SKM-1 treated with dmso at 0.1 percent for 144 hours (cell line): ENCODE results near the gene USB1.

Experiments
- DNase-seq: peaks from one replicate; lab custom pipeline; 2025; ENCODE audit not compliant: unreplicated experiment; lab: John Stamatoyannopoulos, UW

USB1 gene

DNA sequence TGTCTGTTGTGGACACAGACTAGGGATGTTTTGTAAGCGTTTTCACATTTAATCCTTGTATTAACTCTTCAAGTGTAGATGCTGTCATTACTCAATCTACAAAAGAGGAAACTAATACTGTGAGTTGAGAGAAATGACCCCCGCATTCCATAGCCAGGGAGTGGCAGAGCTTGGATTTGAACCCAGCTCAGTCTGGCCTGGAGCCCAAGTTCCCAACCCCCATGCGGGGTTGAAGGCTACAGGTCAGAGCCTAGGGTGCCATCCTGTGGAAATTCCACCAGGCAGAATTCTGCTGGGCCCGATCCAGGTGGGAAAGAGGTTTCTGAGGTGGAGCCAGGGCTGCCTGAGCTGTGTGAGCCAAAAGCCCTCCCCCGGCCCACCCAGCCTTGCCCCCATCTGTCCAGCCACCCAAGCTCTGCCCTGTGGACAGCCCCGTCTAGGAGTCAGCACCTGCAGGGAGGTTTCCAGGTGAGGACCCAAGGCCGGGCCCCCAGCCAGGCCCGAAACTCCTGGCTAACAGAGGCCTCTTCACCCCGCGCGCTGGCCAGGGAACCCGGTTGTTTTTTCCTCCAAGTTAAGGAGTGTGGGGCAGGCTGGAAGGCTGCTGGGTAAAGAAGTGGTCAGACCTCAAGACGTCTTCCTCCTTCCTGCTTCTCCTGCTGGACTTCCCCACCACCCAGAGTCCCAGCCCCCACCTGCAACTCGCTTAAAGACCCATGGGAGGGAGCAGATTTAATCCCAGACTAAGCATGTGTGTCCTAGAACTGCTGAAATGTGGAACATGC is 30.0 kb downstream of the USB1 start:
- peak; percentile 20 for DNase-seq

DNA sequence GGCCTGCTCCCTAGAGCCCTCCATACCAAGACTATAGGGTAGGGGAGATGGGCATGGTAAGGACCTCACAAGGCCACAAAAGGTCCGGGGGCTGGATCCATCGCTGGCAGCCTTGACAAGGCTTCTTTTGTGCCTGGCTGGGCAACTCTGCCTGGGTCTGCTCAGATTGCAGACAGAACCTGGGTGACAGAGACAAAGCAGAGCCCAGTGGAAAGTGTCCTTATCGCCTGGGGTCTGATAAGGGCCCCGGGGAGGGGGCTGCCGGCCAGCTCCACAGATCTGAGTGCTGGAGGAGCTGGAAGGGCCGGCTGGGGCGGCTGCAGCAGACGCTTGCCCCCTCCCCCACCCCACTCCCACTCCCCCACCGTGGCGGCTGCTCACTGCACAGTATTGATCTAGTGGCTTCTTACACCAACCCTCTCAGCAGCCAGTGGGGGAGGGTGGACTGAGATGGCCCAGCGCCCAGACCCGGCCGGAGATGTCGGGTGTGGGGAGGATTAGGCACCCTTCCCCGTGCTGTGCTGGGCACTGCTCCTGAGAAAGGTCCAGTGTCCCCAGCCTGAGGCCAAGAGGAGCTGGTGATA is 31.6 kb downstream of the USB1 start:
- DNase-seq: no peak

DNA sequence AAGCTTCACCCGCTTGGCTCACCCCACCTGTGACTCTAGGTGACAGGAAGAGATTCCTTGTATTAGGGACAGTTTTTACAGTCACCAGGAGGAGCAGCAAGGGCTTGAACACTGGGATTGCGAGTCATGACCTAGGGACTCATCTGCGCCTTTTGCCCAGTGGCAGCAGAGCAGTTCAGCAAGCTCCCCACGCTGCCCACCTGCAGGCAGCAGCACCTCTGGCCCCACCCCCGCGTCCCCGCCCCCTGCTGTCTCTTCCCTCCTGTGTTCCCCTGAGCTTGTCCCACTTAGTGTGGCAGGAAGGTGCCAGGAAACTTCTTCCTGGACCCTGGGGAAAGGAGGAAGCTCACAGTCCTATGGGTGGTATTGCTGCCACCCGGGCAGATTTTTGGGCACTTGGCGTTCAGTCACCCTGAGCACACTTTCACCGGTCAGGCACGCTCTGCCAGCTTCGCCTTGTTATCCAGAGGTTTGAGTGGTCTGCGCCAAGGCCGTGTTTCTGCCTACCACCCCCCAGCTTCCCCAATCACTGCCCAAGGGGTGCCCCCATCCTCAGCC is 33.0 kb downstream of the USB1 start:
- DNase-seq: no peak

DNA sequence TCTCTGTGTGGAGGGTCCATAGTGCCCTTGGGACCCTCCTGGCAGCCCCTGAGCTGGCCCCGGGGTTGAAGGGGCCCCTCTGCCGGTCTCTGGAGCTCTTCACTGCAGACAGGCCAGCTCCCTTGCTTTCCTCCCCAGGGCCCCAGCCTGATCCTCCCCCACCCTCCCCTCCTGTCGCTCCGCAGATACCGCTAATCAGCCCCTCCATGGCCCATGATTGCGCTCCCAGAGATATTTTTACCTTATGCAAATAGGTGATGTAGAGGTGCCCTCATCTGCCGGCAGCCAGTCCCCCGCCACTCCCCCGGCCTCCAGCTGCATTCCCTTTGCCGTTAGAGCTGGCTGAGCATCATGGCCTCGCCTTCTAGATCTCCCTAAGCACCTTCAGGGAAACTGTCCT is 33.6 kb downstream of the USB1 start:
- DNase-seq: no peak

DNA sequence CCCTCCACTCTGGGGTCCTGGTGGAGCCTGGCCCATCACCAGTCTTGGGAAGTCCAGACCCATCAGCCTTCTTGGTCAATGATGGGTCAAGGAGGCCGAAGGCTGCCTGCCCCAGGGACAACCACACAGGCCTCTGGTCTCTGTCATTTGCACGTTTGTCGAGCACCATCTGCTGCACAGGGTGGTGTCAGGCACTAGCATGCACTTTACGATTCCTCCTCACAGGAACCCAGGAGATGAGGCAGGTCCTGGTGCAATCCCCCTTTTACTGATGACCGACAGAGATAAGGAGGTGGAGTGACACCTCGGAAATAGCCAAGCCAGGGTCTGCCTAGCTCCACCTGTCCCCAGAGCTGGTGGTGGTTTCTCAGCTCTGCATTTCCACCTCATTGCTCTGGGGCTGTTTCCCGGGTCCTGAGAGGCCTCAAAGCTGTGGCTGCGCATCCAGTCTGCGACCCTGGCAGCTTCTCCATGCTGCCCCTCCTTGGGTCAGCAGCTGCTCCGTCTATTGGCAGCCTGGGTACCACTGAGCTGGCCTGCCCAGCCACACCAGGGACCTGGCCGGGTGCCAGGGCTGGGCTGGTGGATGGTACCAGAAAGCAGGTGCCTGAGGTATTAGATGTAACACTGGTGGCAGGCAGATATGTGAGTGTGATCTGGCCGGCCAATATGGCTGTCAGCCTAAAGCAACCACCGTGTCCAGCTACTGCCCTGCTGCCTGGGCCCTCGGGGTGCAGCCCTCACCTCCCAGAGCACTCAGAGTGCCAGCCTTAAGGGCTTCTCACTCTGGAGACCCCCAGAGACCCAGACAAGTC is 34.4 kb downstream of the USB1 start:
- DNase-seq: no peak

DNA sequence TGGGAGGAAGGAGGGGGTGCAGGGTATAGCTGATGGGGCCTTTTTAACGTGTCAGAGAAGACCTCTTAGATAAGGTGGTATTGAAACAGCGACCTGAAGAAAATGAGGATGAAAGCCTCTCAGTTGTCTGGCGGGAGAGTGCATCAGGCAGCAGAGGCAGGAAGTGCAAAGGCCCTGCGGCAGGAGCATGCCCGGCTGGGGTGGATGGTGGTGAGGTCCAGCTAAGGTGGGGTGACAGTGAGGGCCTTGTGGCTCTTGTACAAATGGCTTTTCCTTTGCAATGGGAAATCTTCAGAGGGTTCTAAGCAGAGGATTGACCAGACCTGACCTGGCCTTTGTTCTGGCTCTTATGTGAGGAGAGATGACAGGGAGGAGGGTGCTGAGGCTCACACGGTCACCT is 35.7 kb downstream of the USB1 start:
- no peak for DNase-seq

DNA sequence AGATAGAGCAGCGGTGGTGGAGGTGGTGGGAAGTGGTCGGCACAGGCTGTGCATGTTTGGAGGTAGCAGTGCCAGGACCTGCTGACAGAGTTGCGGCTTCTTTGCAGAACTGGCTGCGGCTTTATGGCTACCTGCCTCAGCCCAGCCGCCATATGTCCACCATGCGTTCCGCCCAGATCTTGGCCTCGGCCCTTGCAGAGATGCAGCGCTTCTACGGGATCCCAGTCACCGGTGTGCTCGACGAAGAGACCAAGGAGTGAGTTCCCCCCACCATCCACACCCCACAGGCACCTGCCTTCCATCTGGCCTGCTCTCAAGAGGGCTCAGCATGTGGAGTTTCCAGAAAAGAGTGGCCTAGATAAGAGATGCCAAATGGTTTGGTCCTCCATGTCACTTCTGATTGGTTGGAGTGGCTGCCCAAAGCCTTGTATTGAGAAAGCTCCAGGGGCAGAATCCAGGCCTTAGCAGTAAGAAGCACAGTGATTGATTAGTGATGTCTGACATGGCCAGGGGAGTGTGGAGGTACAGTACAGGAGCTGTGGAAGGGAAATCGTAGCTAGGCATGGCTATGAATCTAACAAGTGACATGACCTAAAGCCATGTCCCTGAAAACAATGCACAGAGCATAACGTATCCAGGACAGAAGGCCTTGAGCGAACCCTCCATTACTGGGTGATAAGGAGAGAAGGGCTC is 36.3 kb downstream of the USB1 start:
- DNase-seq: no peak

DNA sequence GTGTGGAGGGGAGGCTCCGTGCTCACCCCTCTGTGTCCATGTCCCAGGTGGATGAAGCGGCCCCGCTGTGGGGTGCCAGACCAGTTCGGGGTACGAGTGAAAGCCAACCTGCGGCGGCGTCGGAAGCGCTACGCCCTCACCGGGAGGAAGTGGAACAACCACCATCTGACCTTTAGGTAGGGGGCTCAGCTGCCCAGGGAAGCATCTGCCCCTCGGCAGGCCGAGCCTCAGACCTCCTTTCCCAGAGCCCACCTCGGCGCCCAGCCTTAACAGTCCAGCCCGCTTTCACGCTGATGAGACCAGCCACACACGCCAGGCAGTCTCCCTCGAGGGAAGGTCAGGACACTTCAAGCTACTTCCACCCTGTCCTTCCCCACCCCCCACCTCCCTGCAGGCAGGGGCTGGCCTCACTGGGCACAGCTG is 37.0 kb downstream of the USB1 start:
- DNase-seq: no peak

DNA sequence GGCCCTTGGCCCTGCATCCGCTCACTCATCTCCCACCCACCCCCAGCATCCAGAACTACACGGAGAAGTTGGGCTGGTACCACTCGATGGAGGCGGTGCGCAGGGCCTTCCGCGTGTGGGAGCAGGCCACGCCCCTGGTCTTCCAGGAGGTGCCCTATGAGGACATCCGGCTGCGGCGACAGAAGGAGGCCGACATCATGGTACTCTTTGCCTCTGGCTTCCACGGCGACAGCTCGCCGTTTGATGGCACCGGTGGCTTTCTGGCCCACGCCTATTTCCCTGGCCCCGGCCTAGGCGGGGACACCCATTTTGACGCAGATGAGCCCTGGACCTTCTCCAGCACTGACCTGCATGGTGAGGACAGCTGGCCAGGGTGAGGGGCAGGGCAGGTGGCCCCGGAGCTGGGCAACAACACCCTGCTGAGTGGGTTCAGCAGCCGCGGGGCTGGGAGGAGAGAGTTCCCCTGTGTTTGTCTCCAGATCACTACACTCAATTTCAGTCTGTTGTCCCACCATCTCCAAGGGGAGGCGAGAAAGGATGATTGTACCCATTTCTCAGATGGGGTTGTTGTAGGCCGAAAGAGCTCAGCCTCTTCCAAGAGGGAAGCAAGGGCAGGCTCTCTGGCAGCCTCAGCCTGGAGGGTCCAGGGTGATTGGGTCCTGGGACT is 38.8 kb downstream of the USB1 start:
- DNase-seq: no peak

DNA sequence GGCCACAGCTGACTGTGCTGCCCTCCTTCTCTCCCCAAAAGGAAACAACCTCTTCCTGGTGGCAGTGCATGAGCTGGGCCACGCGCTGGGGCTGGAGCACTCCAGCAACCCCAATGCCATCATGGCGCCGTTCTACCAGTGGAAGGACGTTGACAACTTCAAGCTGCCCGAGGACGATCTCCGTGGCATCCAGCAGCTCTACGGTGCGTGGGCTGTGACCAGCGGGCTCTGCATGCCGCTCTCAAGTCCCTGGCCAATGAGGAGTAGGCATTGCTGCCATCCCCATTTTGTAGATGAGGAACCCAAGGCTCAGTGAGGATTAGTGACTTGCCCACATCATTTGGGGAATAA is 39.3 kb downstream of the USB1 start:
- DNase-seq: no peak

DNA sequence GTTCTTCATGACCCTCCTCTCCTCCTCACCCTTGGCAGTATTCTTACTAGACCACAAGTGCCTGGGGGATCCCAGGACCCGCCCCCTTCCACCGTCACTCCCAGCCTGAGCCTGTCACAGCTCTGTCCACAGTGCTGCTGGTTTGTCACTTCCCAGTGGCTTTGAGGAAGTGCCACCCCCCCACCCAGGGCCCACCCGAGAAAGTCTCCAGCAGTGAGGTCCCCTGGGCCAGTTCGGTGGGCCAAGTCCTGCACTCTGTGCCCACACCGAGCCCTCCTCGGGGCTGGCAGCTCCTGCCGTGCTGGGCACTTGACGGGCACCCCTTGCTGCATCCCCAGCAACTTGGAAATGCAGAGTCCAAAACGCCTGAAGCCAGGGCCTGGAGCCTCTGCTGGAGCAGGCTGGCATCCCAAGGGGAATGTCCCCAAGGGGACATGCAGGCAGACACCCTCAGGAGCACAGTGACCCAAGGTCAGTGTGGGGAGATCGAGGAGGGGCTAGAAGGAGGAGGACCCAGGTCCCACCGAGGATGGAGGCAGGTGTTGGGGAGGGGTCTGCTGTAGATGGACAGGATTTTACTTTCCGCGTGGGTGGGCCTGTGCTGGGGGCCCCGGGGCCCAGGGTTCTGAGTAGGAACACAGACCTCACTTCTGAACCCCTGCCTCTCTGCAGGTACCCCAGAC is 39.9 kb downstream of the USB1 start:
- no peak for DNase-seq

DNA sequence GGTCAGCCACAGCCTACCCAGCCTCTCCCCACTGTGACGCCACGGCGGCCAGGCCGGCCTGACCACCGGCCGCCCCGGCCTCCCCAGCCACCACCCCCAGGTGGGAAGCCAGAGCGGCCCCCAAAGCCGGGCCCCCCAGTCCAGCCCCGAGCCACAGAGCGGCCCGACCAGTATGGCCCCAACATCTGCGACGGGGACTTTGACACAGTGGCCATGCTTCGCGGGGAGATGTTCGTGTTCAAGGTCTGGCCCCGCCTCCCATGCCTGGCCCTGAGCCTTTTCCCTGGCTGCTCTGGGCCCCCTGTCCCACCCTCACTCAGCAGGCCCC is 40.4 kb downstream of the USB1 start:
- no peak for DNase-seq

DNA sequence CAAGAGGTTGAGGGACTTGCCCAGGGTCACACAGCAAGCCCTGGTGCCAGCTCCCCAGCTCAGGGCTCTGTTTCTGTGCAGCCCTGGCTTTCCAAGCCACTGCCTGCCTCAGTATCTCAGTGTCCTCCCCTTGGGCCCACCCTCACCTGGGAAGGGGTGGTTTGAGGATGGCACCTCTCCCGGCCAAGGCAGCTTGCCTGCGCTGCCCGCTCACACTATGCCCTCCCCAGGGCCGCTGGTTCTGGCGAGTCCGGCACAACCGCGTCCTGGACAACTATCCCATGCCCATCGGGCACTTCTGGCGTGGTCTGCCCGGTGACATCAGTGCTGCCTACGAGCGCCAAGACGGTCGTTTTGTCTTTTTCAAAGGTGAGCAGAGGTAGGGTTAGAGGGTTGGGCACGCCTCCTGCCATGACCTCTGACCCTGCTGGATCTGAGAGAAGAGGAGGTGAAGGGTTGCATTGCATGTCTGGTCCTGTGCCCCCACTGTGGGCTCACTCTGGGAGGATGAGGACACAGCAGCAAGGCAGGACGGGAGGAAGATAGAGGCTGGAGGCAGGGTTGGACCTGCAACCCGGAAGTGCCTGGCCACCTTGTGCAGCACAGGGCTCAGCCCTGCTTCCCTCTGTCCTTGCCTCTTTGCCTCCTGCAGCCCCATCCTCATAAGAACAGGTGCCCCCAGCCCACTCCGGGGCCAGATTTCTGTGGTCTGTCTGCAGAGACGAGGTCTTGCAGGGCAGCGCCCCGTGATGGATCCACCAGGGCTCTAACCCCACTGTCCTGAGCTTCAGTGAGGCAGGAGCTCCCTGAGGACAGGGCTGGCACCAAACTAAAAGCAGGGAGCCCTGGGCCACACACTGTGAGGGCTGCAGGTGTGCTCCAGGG is 41.0 kb downstream of the USB1 start:
- DNase-seq: no peak

DNA sequence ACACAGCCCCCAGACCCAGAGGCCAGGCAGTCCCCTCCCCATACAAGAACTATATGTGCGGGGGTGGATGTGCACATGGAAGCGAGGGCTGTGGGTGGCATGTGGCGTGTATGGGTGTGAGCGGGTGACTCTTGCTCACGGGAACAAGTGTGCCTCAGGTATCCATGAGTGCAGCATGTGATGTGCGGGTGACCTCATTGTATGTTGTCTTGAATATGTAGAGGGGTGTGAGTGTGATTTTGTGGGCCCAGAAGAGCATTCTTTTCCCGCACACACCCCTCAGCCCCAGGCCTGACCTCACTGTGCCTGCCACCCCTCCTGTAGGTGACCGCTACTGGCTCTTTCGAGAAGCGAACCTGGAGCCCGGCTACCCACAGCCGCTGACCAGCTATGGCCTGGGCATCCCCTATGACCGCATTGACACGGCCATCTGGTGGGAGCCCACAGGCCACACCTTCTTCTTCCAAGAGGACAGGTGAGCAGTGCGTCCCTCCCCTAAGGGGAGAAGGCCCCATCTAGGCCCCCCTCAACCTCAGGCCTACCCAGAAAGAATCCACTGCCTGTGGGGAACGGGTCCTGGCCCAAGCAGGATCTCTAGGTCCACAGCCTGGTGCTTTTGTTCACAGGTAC is 41.8 kb downstream of the USB1 start:
- DNase-seq: no peak

DNA sequence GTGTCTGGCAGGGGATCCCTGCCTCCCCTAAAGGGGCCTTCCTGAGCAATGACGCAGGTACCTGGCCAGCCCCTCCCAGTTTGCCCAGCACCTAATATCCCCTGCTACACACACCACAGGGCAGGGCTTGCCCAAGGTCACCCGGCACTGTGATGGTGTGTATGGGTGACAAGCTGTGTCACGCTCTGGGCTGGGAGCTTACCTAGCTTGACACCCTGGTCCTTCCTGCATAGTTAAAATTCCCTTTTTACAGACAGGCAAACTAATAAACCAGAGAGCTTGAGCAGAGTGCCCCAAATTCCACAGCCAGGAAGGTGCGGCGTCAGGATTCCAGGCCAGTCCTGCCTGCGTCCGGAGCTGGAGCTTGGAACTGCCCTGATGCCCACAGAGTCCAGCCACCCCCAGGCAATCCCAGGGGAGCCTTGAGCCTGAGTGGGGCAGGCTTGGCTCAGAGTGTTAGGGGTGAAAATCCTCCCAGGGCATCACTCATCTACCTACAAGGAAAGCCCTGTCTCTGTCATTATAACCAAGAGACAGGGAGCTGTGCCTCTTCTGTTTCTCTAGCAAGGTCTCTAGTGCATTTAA is 42.5 kb downstream of the USB1 start:
- no peak for DNase-seq

DNA sequence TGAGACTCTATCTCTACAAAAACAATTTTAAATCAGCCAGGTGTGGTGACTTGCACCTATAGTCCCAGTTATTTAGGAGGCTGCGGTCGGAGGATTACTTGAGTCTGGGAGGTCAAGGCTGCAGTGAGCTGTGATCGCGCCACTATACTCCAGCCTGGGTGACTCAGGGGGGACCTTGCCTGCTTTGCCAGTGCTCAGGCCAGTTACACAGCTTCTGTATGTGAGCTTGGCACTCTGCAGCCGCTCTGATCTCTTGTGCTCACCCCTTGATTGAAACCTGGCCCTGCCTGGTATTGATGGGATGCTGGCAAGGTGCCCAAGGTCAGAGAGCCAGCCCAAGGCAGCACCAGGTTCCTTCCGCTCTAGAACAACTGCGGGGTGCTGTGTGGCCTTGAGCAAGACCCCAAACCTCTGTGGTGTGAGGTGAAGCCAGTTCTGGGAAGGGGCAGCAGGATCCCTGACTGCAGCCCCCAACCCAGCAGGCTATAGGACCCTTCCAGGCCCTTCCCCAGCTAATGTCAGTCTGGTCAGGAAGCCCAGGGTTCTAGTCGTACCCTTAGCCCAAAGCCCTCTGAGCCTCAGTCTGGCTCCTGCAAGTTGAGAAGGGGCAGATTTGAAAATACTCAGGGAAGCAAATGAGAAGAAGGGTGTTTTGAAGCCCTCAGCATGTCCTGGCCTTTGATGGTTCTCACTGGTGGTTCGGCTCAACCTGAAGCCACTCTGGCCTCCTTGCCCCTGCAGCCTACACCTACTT is 43.2 kb downstream of the USB1 start:
- DNase-seq: no peak

DNA sequence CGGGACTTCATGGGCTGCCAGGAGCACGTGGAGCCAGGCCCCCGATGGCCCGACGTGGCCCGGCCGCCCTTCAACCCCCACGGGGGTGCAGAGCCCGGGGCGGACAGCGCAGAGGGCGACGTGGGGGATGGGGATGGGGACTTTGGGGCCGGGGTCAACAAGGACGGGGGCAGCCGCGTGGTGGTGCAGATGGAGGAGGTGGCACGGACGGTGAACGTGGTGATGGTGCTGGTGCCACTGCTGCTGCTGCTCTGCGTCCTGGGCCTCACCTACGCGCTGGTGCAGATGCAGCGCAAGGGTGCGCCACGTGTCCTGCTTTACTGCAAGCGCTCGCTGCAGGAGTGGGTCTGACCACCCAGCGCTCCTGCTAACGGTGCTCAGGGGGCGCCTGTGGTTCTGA is 43.9 kb downstream of the USB1 start:
- DNase-seq: no peak
